A549 (cell line): ENCODE results near the gene LRRC59.

Experiments
- CTCF ChIP-seq: fragments of >200 bp; sonication (Bioruptor Twin); formaldehyde crosslinking; IDR thresholded peaks from 3 replicates; pipeline ENCODE4 v1.5.1; 2016
- FOSL2 ChIP-seq, 2 experiments: fragments of 450-650 bp in 1 of 2; fragments of >200 bp in 1 of 2; sonication (Bioruptor Twin) in 1 of 2; formaldehyde crosslinking; IDR thresholded peaks; 2 replicates each; pipeline versions ENCODE4 v1.5.0 to v1.6.1; 2016 to 2020; ENCODE audit warnings: mild to moderate bottlenecking in 1 of 2, moderate library complexity in 1 of 2
- JUN ChIP-seq, 2 experiments: fragments of >200 bp; sonication (Bioruptor Twin); formaldehyde crosslinking; IDR thresholded peaks; 2 replicates in 1 of 2; 3 replicates in 1 of 2; pipeline ENCODE4 v1.6.1; 2016 to 2017
- MAZ ChIP-seq: fragments of 150-350 bp; IDR thresholded peaks from 2 replicates; pipeline ENCODE4 v1.6.1; 2014; ENCODE audit warnings: antibody characterized with exemption, low read depth, low read length, borderline replicate concordance
- POLR2A ChIP-seq: IDR thresholded peaks from 2 replicates; pipeline ENCODE4 v1.6.1; 2012; ENCODE audit warnings: mild to moderate bottlenecking, low read length
- RAD21 ChIP-seq, 2 experiments: fragments of >200 bp in 1 of 2; sonication (Bioruptor Twin) in 1 of 2; formaldehyde crosslinking in 1 of 2; IDR thresholded peaks in 1 of 2; conservative IDR thresholded peaks in 1 of 2; 2 replicates in 1 of 2; 3 replicates in 1 of 2; pipeline ENCODE4 v1.6.1; 2012 to 2018; ENCODE audit warnings: inconsistent platforms in 1 of 2

- TF ChIP-seq RAD21 (conservative IDR thresholded peaks at IDR 0.05 in 1 of 2, IDR thresholded peaks at IDR 0.05 in 1 of 2) (no peak), CTCF (no peak), JUN (IDR thresholded peaks at IDR 0.05) (no peak), FOSL2 (IDR thresholded peaks at IDR 0.05) (no peak), FOSL2 (CRISPR knock-in tag; IDR thresholded peaks at IDR 0.05) (no peak), POLR2A (no peak), MAZ (no peak)
Measured at GRCh38 chr17:50421308-50422051, 24.2 kb upstream of the LRRC59 start.
